ENCODE results near the gene PRICKLE3.

PRICKLE3 gene

GRCh38 chrX:49206543-49206942 is 20.4 kb upstream of the PRICKLE3 start:
- DNase-seq (ENCODE audit: low read depth in 2 of 2): no peak

DNA sequence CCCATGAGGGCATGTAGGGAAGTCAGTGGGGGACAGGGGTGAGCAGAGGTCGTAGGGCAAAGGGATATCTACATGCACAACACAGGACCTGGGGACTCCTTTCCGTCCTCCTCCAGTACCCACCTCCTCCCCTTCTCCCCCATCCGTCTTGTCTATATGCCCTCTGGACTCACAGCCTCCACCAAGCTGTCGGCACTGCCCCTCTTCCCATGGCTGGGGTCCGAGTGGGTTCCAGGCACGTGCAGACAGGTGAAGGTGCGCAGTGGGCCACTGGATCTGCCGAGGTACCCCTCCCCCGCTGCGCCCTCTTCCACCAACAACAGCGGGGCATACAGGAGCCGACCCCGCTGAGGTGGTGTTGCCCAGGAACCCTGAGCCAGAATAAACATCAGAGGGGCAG is 19.3 kb upstream of the PRICKLE3 start:
- DNase-seq (ENCODE audit: low read depth in 2 of 2): no peak

- no peak for DNase-seq (ENCODE audit: low read depth in 2 of 2)
These were observed 18.5 kb upstream of the PRICKLE3 start for GRCh38 chrX:49204709-49205108.

- no peak for DNase-seq (ENCODE audit: low read depth in 2 of 2)
These were observed 17.8 kb upstream of the PRICKLE3 start for GRCh38 chrX:49204017-49204416.

DNA sequence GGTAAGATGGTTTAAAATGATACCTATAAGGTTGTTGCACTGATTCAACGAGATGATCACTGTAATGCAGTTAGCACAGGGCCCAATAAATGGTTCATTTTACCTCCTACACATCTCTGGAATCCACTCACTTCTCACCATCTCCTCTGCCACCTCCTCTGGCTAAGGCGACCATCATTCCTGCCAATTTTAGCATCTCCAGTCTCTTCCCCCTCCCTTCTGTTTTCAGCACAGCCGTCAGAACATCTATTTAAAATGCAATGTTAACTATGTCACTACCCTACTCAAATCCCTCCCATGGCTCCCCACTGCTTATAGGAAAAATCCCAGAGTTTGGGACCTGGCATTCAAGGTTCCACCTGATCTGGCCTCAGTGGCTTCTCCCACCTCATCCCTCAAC is 17.4 kb upstream of the PRICKLE3 start:
- DNase-seq (ENCODE audit: low read depth in 2 of 2): no peak

GRCh38 chrX:49202022-49202421 is 15.8 kb upstream of the PRICKLE3 start:
- no peak for DNase-seq (ENCODE audit: low read depth in 2 of 2)

DNA sequence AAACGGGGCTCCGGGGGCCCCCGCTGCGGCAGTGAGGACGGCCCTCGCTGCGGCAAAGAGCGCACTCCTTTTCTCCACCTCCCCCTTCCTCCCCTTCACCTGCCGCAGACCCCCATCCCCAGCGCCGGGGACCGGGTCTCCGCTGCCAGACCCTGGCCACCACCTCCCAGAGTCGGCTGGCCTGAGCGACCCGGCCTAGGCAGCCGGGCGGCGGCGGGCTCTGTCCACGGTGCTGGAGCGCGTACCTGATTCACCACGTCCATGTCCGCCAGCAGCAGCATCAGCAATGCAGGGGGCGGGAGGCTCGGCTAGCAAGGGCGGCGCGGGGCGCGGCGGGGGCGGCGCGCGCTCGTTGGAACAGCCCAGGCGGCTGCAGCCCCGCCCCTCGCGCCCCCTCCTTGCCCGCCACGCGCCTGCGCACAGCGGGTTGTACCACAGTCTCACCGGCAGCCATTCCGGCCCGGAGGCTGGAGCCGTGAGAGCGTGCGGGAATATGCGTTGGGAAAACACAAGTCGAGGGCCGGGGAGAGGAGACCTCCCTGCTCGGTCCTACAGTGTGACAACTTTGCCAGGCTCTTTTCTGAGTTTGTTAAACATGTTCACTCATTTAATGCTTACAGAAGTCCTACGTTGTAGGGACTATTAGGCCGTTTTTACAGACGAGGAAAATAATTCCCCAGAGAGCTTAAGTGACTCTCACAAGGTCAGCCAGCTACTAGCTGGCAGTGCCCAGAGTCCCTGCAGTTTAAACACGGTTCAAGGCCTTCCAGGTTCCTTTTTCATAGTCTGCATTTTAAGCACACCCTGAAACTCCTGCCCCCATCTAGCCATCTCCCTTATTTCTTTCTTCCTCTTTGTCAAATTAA is 14.0 kb upstream of the PRICKLE3 start, which contains the start of gene SYP:
Gene SYP (minus strand): TSS at position 288 of the 866 bp plus-strand sequence. CDS start 7 bp downstream, at position 281.
- DNase-seq (ENCODE audit: low read depth in 2 of 2): peak; percentile 82 to 84

DNA sequence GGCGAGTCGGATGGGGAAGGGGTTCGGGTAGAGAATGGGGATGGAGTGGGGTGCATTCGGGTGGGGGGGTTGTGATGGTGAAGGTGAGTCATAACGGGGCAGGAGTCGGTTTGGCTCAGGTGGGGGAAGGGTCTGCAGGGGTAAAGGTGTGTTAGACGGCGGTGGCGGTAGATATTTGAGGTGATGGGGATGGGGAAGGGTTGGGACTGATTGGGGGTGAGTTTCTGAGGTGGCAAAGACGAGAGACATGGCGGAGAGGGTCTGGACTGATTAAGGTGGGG is 13.1 kb upstream of the PRICKLE3 start:
- no peak for DNase-seq (ENCODE audit: low read depth in 2 of 2)

- no peak for DNase-seq (ENCODE audit: low read depth in 2 of 2)
These were observed 12.6 kb upstream of the PRICKLE3 start for GRCh38 chrX:49198540-49199314.

GRCh38 chrX:49197543-49198087 is 11.4 kb upstream of the PRICKLE3 start:
- DNase-seq (ENCODE audit: low read depth in 2 of 2): no peak

GRCh38 chrX:49193542-49193964 is 7.4 kb upstream of the PRICKLE3 start:
- no peak for DNase-seq (ENCODE audit: low read depth in 2 of 2)

- DNase-seq (ENCODE audit: low read depth in 2 of 2): no peak
These were observed 6.7 kb upstream of the PRICKLE3 start for GRCh38 chrX:49192722-49193328.

- DNase-seq (ENCODE audit: low read depth in 2 of 2): no peak
These were observed 5.4 kb upstream of the PRICKLE3 start for GRCh38 chrX:49191574-49192011.

DNA sequence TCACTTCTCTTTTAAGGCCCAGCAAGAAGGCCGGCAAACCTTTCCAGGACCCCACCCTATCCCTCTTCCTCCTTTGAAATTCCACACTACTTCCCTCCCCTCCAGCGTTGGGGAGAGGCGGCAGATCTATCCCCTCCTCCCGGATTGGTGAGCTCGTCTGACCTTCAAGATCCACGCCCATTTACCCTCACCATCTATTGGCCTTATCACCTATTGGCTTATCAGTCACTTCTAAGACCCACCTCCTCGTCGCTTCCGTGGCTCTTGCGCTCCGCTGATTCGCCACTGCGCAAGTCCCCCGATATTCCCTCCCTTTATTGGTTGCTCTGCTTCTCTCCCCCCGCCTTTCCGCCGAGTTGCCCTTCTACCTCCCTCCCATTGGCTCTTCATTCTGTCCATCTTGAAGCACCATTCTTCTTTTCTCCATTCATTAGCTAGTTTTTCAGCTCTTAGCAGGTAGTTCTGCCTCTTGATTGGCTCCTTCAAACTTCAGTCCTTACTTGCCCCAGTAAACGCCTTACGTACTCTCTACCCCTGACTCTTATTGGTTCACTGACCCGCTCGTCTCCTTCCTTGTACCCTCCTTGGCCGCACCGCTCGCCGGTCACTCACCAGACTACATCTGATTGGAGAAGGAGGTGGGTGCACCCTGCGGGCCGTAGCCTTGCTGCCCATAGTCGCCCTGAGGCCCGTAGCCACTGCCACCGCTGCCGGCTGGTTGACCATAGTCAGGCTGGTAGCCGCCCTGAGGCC is 4.8 kb upstream of the PRICKLE3 start:
- DNase-seq (ENCODE audit: low read depth in 2 of 2): peak; percentile 57 to 73

DNA sequence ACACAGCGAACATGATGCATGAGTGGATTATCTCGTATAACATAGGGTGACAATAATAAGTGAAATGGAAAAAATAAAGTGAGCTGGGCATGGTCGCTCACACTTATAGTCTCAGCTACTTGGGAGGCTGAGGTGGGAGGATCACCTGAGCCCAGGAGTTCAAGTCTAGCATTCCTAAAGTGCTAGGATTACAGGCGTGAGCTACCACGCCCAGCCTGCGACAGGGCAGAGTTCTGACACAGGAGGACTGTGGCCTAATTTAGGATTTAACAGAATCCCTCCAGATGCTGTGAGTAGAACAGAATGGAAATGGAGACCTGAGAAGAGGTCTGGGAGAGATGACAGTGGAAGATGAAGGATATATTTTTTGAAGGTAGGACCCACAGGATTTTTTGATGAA is 3.4 kb upstream of the PRICKLE3 start:
- DNase-seq (ENCODE audit: low read depth in 2 of 2): no peak

- no peak for DNase-seq (ENCODE audit: low read depth in 2 of 2)
These were observed 2.4 kb upstream of the PRICKLE3 start for GRCh38 chrX:49188468-49189076.

DNA sequence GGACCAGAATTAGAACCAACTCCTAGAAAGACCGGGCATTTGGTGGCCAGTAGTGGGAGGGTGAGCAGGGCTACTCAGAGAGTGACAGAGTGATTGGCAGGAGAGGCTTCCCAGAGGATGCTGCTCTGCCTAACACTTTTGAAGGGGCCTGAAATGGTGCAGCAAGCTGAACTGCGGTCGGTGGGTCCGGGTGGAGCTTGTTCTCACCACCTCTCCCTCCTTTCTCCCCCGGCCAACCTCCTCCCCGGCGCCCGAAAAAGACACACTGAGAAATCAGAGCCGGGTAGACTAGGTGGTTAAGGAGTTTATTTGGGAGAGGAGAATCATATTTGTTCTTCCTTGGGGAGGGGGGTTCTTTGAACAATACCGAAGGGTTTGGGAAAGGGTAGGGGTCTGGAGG is 1.4 kb upstream of the PRICKLE3 start:
- no peak for DNase-seq (ENCODE audit: low read depth in 2 of 2)

DNA sequence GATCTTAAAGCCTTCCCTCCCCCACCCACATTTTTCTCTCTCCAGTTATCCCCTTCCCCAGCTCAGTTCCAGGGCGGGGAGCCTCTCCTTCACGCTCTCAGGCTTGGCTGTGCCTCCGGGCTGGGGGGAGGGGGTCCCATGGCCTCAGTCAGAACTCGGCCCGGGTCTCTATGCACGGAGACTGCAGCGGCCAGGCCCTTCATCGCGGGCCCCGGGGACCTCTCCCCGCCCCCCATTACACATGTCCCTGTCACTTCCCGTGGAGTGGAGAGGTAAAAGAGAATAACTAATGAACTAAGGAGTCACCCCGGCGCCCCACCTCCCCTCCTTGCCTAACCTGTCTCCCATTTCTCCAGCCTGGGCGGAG is 838 bp upstream of the PRICKLE3 start:
- DNase-seq (ENCODE audit: low read depth in 2 of 2): no peak

GRCh38 chrX:49184294-49185281 is 1.6 kb downstream of the PRICKLE3 start:
- no peak for DNase-seq (ENCODE audit: low read depth in 2 of 2)

- DNase-seq (ENCODE audit: low read depth in 2 of 2): no peak
These were observed 2.4 kb downstream of the PRICKLE3 start for GRCh38 chrX:49183701-49184281.

Measured in stimulated activated CD4-positive, alpha-beta T cell treated with anti-CD3 and anti-CD28 coated beads, Interleukin-1b, Interleukin-23, amount 100 ng/mL, for 4 hours (primary cell).